HepG2 (cell line): ENCODE data around the gene NPPB. TPM values are rescaled to one million over a fixed set of nuclear protein-coding genes. Genes with fewer than 3 reads are reported as not detected.

Source experiments
- ADNP ChIP-seq: sonication (generic); formaldehyde crosslinking; IDR thresholded peaks from 2 replicates; pipeline ENCODE4 v1.4.0; 2020; ENCODE audit warnings: missing genetic modification reagents
- ARHGAP35 ChIP-seq: sonication (generic); formaldehyde crosslinking; IDR thresholded peaks from 2 replicates; pipeline ENCODE4 v1.9.0; 2022; ENCODE audit warnings: mild to moderate bottlenecking, inconsistent platforms, moderate library complexity, missing genetic modification reagents, borderline replicate concordance
- EZH2 ChIP-seq: conservative IDR thresholded peaks from 2 replicates; pipeline ENCODE4 v1.6.1; 2012; ENCODE audit warnings: mild to moderate bottlenecking, low read depth, low read length, moderate library complexity
- FIP1L1 ChIP-seq: fragments of 200-400 bp; formaldehyde crosslinking; IDR thresholded peaks from 2 replicates; pipeline ENCODE4 v1.6.1; 2018; ENCODE audit warnings: low read depth, mild to moderate bottlenecking, low read length, moderate library complexity, borderline replicate concordance; ENCODE audit not compliant: insufficient read depth
- HDAC2 ChIP-seq: sonication (generic); formaldehyde crosslinking; IDR thresholded peaks from 2 replicates; pipeline ENCODE4 v1.4.0; 2020; ENCODE audit warnings: missing genetic modification reagents
- MTF1 ChIP-seq: sonication (generic); formaldehyde crosslinking; IDR thresholded peaks from 2 replicates; pipeline ENCODE4 v1.5.0; 2020; ENCODE audit warnings: missing genetic modification reagents
- MTF2 ChIP-seq: sonication (generic); formaldehyde crosslinking; IDR thresholded peaks from 2 replicates; pipeline ENCODE4 v1.5.0; 2020; ENCODE audit warnings: missing genetic modification reagents, borderline replicate concordance
- SATB2 ChIP-seq: sonication (generic); formaldehyde crosslinking; IDR thresholded peaks from 2 replicates; pipeline ENCODE4 v1.5.0; 2020; ENCODE audit warnings: missing genetic modification reagents
- SMAD9 ChIP-seq: sonication (generic); formaldehyde crosslinking; IDR thresholded peaks from 2 replicates; pipeline ENCODE4 v1.5.1; 2020; ENCODE audit warnings: mild to moderate bottlenecking, missing genetic modification reagents
- SMC3 ChIP-seq: IDR thresholded peaks from 2 replicates; pipeline ENCODE4 v1.6.1; 2011; ENCODE audit warnings: low read length, improper control_type of control experiment
- SOX6 ChIP-seq, 2 experiments: fragments of 450-650 bp in 1 of 2; sonication (generic) in 1 of 2; formaldehyde crosslinking in 1 of 2; IDR thresholded peaks; 2 replicates each; pipeline versions ENCODE4 v1.4.0 to v1.6.1; 2017 to 2020; ENCODE audit warnings: antibody characterized with exemption in 1 of 2, mild to moderate bottlenecking in 1 of 2, missing genetic modification reagents in 1 of 2
- STAG1 ChIP-seq: sonication (generic); formaldehyde crosslinking; IDR thresholded peaks from 2 replicates; pipeline ENCODE4 v1.4.0; 2020; ENCODE audit warnings: missing genetic modification reagents
- TARDBP ChIP-seq: sonication (generic); formaldehyde crosslinking; IDR thresholded peaks from 2 replicates; pipeline ENCODE4 v1.8.0; 2022; ENCODE audit warnings: mild to moderate bottlenecking, missing genetic modification reagents
- TOPORS ChIP-seq: sonication (generic); formaldehyde crosslinking; IDR thresholded peaks from 2 replicates; pipeline ENCODE4 v1.8.0; 2023; ENCODE audit warnings: mild to moderate bottlenecking, missing genetic modification reagents
- ZNF530 ChIP-seq: sonication (generic); formaldehyde crosslinking; IDR thresholded peaks from 2 replicates; pipeline ENCODE4 v1.5.0; 2020; ENCODE audit warnings: low read depth, mild to moderate bottlenecking, missing genetic modification reagents
- polyA plus RNA-seq, 8 experiments: library from polyadenylated mRNA; depleted of rRNA in 3 of 8; stranded (reverse) in 7 of 8; unstranded in 1 of 8; fragments of >200 nt; fragmentation: Illumina TruSeq in 4 of 8; extraction: Trizol in 4 of 8; gene quantifications; 2 replicates each; pipeline versions ENCODE4 v1.2.1 to v1.2.3, GENCODE V29; 2011 to 2016; ENCODE audit warnings: low read depth in 4 of 8, missing spikeins in 1 of 8, mixed read lengths in 1 of 8; ENCODE audit not compliant: insufficient read depth in 1 of 8
- total RNA-seq, 5 experiments: library from RNA; depleted of rRNA; stranded (reverse); fragments of >200 nt; fragmentation: Illumina TruSeq; extraction: Trizol; gene quantifications; 2 replicates each; pipeline ENCODE4 v1.2.3, GENCODE V29; 2016; ENCODE audit warnings: low read depth in 1 of 5
- TF ChIP-seq, protein P1 (sequence below): sonication (generic); formaldehyde crosslinking; IDR thresholded peaks from 2 replicates; pipeline ENCODE4 v1.4.0; 2020; ENCODE audit warnings: mild to moderate bottlenecking, missing genetic modification reagents
- TF ChIP-seq, protein P2 (sequence below): sonication (generic); formaldehyde crosslinking; conservative IDR thresholded peaks from 2 replicates; pipeline ENCODE4 v1.4.0; 2020; ENCODE audit warnings: missing genetic modification reagents
- TF ChIP-seq, protein P3 (sequence below): sonication (generic); formaldehyde crosslinking; IDR thresholded peaks from 2 replicates; pipeline ENCODE4 v1.5.1; 2020; ENCODE audit warnings: mild to moderate bottlenecking, missing genetic modification reagents
- TF ChIP-seq, protein P4 (sequence below): sonication (generic); formaldehyde crosslinking; IDR thresholded peaks from 2 replicates; pipeline ENCODE4 v1.8.1; 2023; ENCODE audit warnings: mild to moderate bottlenecking, missing genetic modification reagents

NPPB gene
- total and polyA plus RNA-seq, 2 of the 13 experiments (the other 11 are each of a cell fraction or from before 2014, with no cell fraction given) = 1.9 TPM; not detected in 1

DNA sequence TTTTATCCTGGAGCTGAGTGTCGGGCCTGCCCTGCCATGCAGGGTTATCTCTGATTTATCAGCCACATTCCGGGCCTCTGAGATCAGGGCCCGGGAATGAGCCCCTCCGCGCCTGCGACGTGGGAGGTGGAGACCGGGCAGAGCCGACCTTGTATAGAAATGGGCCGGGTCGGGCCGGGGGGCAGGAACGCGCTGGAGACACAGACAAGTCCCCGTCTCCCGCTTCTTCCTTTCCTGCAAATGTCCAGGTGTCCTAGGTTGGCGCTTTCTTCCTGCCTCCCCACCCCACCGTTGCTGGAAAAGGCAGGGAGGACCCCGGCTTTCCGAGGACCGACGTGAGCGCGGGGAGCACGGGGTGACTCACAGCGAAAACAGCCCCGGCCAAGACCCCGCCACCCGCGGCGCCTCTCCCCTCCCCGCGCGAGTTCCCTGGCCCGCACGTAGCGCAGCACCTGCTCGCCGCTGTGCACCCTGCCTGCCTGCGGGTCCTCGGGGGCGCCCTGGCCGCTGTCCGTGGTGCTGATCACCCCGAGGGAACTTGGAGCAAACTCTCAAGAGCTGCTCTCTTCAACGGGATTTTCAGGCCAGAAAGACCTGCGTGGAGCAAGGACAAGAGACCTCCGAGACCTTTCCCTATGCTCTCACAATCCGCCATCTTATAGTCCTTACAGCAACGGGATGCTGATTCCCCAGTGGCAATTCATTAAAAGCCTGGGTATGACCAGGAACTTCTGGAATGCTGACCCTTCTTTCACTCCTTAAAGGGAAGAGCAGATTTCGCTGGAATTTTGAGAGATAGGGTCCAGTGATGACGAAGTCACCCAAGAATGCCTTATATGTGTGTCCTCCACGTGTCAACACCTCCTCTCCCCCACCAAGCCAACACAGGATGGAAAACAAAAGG lies 475 bp upstream of the NPPB start (continued):
- TF ChIP-seq, protein P1, sequence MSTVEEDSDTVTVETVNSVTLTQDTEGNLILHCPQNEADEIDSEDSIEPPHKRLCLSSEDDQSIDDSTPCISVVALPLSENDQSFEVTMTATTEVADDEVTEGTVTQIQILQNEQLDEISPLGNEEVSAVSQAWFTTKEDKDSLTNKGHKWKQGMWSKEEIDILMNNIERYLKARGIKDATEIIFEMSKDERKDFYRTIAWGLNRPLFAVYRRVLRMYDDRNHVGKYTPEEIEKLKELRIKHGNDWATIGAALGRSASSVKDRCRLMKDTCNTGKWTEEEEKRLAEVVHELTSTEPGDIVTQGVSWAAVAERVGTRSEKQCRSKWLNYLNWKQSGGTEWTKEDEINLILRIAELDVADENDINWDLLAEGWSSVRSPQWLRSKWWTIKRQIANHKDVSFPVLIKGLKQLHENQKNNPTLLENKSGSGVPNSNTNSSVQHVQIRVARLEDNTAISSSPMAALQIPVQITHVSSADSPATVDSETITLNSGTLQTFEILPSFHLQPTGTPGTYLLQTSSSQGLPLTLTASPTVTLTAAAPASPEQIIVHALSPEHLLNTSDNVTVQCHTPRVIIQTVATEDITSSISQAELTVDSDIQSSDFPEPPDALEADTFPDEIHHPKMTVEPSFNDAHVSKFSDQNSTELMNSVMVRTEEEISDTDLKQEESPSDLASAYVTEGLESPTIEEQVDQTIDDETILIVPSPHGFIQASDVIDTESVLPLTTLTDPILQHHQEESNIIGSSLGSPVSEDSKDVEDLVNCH (CRISPR knock-in tag) = 0 out of 2 replicates have a peak, but pooled peaks have one; percentile 42
- TF ChIP-seq MTF1 (CRISPR knock-in tag) (peak; percentile 96), SOX6 (IDR thresholded peaks at IDR 0.05) (no peak), SOX6 (CRISPR knock-in tag; IDR thresholded peaks at IDR 0.05) (peak; percentile 27; the same call in 1 of the 2 replicates), FIP1L1 (no peak), HDAC2 (CRISPR knock-in tag) (peak; percentile 88; the same call in 1 of the 2 replicates), SMC3 (no peak), SMAD9 (peak; percentile 85; the same call in 1 of the 2 replicates), STAG1 (CRISPR knock-in tag) (peak; percentile 47), ZNF530 (peak; percentile 94), TARDBP (CRISPR knock-in tag) (0 out of 2 replicates have a peak, but pooled peaks have one; percentile 23), SATB2 (CRISPR knock-in tag) (peak; percentile 97), ADNP (no peak), TOPORS (CRISPR knock-in tag) (peak; percentile 55; the same call in 1 of the 2 replicates), ARHGAP35 (CRISPR knock-in tag) (peak; percentile 96; the same call in 1 of the 2 replicates), EZH2 (no peak), MTF2 (CRISPR knock-in tag) (no peak; the same call in 1 of the 2 replicates)
- TF ChIP-seq, protein P2, sequence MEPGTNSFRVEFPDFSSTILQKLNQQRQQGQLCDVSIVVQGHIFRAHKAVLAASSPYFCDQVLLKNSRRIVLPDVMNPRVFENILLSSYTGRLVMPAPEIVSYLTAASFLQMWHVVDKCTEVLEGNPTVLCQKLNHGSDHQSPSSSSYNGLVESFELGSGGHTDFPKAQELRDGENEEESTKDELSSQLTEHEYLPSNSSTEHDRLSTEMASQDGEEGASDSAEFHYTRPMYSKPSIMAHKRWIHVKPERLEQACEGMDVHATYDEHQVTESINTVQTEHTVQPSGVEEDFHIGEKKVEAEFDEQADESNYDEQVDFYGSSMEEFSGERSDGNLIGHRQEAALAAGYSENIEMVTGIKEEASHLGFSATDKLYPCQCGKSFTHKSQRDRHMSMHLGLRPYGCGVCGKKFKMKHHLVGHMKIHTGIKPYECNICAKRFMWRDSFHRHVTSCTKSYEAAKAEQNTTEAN (CRISPR knock-in tag) = peak; percentile 95
- TF ChIP-seq, protein P3, sequence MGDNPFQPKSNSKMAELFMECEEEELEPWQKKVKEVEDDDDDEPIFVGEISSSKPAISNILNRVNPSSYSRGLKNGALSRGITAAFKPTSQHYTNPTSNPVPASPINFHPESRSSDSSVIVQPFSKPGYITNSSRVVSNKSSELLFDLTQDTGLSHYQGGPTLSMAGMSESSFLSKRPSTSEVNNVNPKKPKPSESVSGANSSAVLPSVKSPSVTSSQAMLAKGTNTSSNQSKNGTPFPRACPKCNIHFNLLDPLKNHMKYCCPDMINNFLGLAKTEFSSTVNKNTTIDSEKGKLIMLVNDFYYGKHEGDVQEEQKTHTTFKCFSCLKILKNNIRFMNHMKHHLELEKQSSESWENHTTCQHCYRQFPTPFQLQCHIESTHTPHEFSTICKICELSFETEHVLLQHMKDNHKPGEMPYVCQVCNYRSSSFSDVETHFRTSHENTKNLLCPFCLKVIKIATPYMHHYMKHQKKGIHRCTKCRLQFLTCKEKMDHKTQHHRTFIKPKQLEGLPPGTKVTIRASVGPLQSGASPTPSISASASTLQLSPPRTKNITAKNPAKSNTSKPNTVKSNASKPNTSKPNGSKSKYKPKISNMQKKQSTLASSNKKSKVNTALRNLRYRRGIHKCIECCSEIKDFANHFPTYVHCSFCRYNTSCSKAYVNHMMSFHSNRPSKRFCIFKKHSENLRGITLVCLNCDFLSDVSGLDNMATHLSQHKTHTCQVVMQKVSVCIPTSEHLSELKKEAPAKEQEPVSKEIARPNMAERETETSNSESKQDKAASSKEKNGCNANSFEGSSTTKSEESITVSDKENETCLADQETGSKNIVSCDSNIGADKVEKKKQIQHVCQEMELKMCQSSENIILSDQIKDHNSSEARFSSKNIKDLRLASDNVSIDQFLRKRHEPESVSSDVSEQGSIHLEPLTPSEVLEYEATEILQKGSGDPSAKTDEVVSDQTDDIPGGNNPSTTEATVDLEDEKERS (CRISPR knock-in tag) = peak; percentile 82; the same call in 1 of the 2 replicates
- TF ChIP-seq, protein P4, sequence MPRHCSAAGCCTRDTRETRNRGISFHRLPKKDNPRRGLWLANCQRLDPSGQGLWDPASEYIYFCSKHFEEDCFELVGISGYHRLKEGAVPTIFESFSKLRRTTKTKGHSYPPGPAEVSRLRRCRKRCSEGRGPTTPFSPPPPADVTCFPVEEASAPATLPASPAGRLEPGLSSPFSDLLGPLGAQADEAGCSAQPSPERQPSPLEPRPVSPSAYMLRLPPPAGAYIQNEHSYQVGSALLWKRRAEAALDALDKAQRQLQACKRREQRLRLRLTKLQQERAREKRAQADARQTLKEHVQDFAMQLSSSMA (CRISPR knock-in tag) = no peak
